Measurements from ENCODE around the gene FER. TPM values are rescaled to one million over a fixed set of nuclear protein-coding genes. Genes with fewer than 3 reads are reported as not detected.

The FER gene
- total and polyA plus RNA-seq, 2 of the 8 experiments (the other 6 are each of a cell fraction or from before 2014, with no cell fraction given) = 1.3 to 15.8 TPM

DNA sequence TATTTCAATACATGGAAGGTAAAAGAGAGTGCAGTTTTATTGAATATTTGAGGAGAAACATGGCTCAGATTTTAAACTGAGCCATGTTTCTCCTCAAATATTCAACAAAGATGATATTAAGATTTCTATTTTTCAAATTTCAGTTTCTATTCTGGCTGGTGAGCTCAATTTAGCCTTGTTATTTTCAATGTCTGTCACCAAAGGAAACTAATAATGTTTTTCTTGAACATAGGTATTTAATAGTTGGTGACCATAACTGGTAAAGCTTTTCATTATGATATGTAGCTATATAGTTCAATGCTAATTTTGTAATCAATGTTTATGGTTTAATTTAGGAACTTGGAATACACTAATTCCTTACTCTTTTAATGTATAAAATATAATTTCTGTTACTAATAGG lies 177.4 kb downstream of the FER start:
- Histone ChIP-seq H4K20me1 (replicated peaks in 1 of 2; ENCODE audit: control insufficient read depth in 1 of 2, insufficient read depth in 2 of 2, low read length in 2 of 2) (no peaks in the 10 kb centered on the region), H3K79me2 (ENCODE audit: control insufficient read depth in 1 of 2, insufficient read depth in 2 of 2, low read length in 2 of 2) (no peaks in the 10 kb centered on the region), H3K27me3 (replicated peaks in 1 of 4; ENCODE audit: control insufficient read depth in 3 of 4, extremely low read depth in 1 of 4, insufficient read depth in 3 of 4, low read length in 3 of 4) (no peaks in the 10 kb centered on the region), H3K18ac (ENCODE audit: extremely low read depth, low read length) (no peak overlapping the region), H3K23me2 (ENCODE audit: low read depth, low read length) (no peaks in the 10 kb centered on the region), H3K36me3 (ENCODE audit: control insufficient read depth in 2 of 4, insufficient read depth in 4 of 4, low read length in 3 of 4) (no peaks in the 10 kb centered on the region), H4K5ac (ENCODE audit: insufficient read length, low read depth, low read length) (no peak overlapping the region), H3K4me2 (ENCODE audit: insufficient read depth in 1 of 2, low read depth in 2 of 2, low read length in 2 of 2) (no peak overlapping the region), H3K4ac (replicated peaks; ENCODE audit: insufficient read length, low read depth, low read length) (no peak overlapping the region), H3K9ac (replicated peaks in 1 of 4; ENCODE audit: extremely low read depth in 1 of 4, low read depth in 3 of 4, low read length in 3 of 4) (no peak overlapping the region), H4K8ac (ENCODE audit: extremely low read depth, insufficient read depth, low read length) (no peak overlapping the region), H2AK5ac (ENCODE audit: low read depth, low read length) (no peak overlapping the region), H2AFZ (ENCODE audit: low read length) (no peak overlapping the region), H3K56ac (replicated peaks; ENCODE audit: insufficient read length, low read depth, low read length) (no peak overlapping the region), H4K91ac (replicated peaks; ENCODE audit: insufficient read length, low read length) (no peak overlapping the region), H3K23ac (ENCODE audit: insufficient read length) (no peak overlapping the region), H3K14ac (ENCODE audit: insufficient read length) (no peak overlapping the region), H3K27ac (ENCODE audit: low read depth, low read length) (no peak overlapping the region), H2BK120ac (replicated peaks; ENCODE audit: low read depth, low read length) (no peak overlapping the region), H3K9me3 (ENCODE audit: insufficient read depth in 2 of 2, low read depth in 1 of 2, low read length in 1 of 2) (no peaks in the 10 kb centered on the region), H2BK5ac (ENCODE audit: low read depth, low read length) (no peak overlapping the region), H3K4me1 (replicated peaks in 1 of 4; ENCODE audit: control insufficient read depth in 3 of 4, insufficient read depth in 4 of 4, low read length in 3 of 4) (no peaks in the 10 kb centered on the region), H2BK20ac (ENCODE audit: low read length) (no peak overlapping the region), H3K4me3 (ENCODE audit: extremely low read depth in 1 of 4, insufficient read depth in 2 of 4, low read depth in 3 of 4, low read length in 4 of 4) (no peak overlapping the region), H2BK12ac (ENCODE audit: low read depth, low read length) (no peak overlapping the region), H3K79me1 (ENCODE audit: low read depth, low read length) (no peaks in the 10 kb centered on the region), H2BK15ac (ENCODE audit: low read length) (no peak overlapping the region)
- ChIA-PET POLR2A (ENCODE audit: partially characterized antibody) (no interaction called here), CTCF (ENCODE audit: partially characterized antibody) (interaction anchor here (0.8 to 1.2 kb wide), 2 partner anchors 11 to 377 kb away, joined by 3 read pairs; no protein-coding TSS in a partner anchor)
- no peak for DNase-seq (ENCODE audit: low read depth in 1 of 2, low spot score in 2 of 2)
- TF ChIP-seq HDAC2 (IDR thresholded peaks at IDR 0.05; ENCODE audit: borderline replicate concordance in 1 of 2, low read depth in 2 of 2, low read length in 2 of 2) = no peak
- no peak for TF ChIP-seq ZNF274 (IDR thresholded peaks at IDR 0.05; ENCODE audit: borderline replicate concordance, extremely low read depth, low read length)
- no peak for TF ChIP-seq TAF7 (optimal IDR thresholded peaks at IDR 0.05; ENCODE audit: borderline replicate concordance, low read depth, low read length)
- TF ChIP-seq FOSL1 (IDR thresholded peaks at IDR 0.05; ENCODE audit: insufficient read depth, low read depth, low read length) = no peak
- TF ChIP-seq POU5F1 (IDR thresholded peaks at IDR 0.05; ENCODE audit: low read depth, low read length) = no peak
- no peak for FAIRE-seq
